Vagina (tissue), 2 donors: ENCODE data around the gene FKTN. TPM values are rescaled to one million over a fixed set of nuclear protein-coding genes. Genes with fewer than 3 reads are reported as not detected.

Source experiments
- DNase-seq, 2 donors: peaks; one replicate each; pipeline ENCODE4 v3.0.0-alpha.2; 2017; ENCODE audit errors: extremely low spot score in 2 of 2
- H3K27ac ChIP-seq: fragments of 200-600 bp; sonication (generic); one replicate; pipeline ENCODE4 v1.5.1; 2019
- H3K27me3 ChIP-seq: fragments of 200-600 bp; sonication (generic); one replicate; pipeline ENCODE4 v1.5.1; 2019
- H3K36me3 ChIP-seq, 2 donors: fragments of 200-600 bp; sonication (generic); one replicate each; pipeline ENCODE4 v1.5.1; 2017 to 2019
- H3K4me1 ChIP-seq: fragments of 200-600 bp; sonication (generic); one replicate; pipeline ENCODE4 v1.5.1; 2019
- H3K4me3 ChIP-seq, 2 donors: fragments of 200-600 bp; sonication (generic); 1 replicate in 1 of 2; 2 replicates in 1 of 2; pipeline ENCODE4 v1.5.1; 2016 to 2019
- H3K9me3 ChIP-seq: fragments of 200-600 bp; sonication (generic); one replicate; pipeline ENCODE4 v1.5.1; 2019
- CTCF ChIP-seq, 3 experiments: fragments of 450-650 bp in 2 of 3; fragments of 200-600 bp in 1 of 3; sonication (generic) in 1 of 3; IDR thresholded peaks; one replicate each; pipeline ENCODE4 v1.5.1; 2017 to 2019; ENCODE audit warnings: antibody characterized with exemption in 3 of 3, mild to moderate bottlenecking in 2 of 3, moderate library complexity in 2 of 3
- POLR2A ChIP-seq, 2 donors: fragments of 450-650 bp; IDR thresholded peaks; one replicate each; pipeline ENCODE4 v1.6.1; 2017; ENCODE audit warnings: antibody characterized with exemption in 2 of 2, mild to moderate bottlenecking in 2 of 2, moderate library complexity in 2 of 2
- POLR2AphosphoS5 ChIP-seq, 2 donors: sonication (generic); formaldehyde crosslinking; IDR thresholded peaks; one replicate each; pipeline ENCODE4 v1.9.0; 2017; ENCODE audit warnings: antibody characterized with exemption in 2 of 2, mild to moderate bottlenecking in 2 of 2, low read depth in 1 of 2; ENCODE audit not compliant: insufficient read depth in 1 of 2
- intact Hi-C: fragments of 100-400 bp; cut with DNase I; formaldehyde crosslinking; loops from one replicate; pipeline ENCODE4 v1.15.1; 2023
- total RNA-seq: library from RNA; depleted of rRNA; stranded (reverse); fragments of >200 nt; gene quantifications from one replicate; pipeline ENCODE4 v1.2.3, GENCODE V29; 2016

The FKTN gene
- total RNA-seq, 1 donor from 2014 or later: 5.9 TPM

- Histone ChIP-seq H3K36me3 (no peaks in the 10 kb centered on the region), H3K4me3 (no peak overlapping the region), H3K4me1 (no peaks in the 10 kb centered on the region), H3K27ac (no peak overlapping the region), H3K27me3 (no peaks in the 10 kb centered on the region), H3K9me3 (no peaks in the 10 kb centered on the region)
- no peak for TF ChIP-seq POLR2AphosphoS5 (IDR thresholded peaks at IDR 0.05; ENCODE audit: insufficient read depth in 1 of 2, low read depth in 1 of 2)
- TF ChIP-seq POLR2A (IDR thresholded peaks at IDR 0.05): no peak
- intact Hi-C loops: no loop called here
- DNase-seq: peak in 1 of 2 donors; percentile 22
Observed at GRCh38 chr9:105681724-105682123, 123.8 kb downstream of the FKTN start.

- intact Hi-C loops: no loop called here
- no peak for TF ChIP-seq POLR2A (IDR thresholded peaks at IDR 0.05)
- no peak for TF ChIP-seq POLR2AphosphoS5 (IDR thresholded peaks at IDR 0.05; ENCODE audit: insufficient read depth in 1 of 2, low read depth in 1 of 2)
- TF ChIP-seq CTCF (IDR thresholded peaks at IDR 0.05): no peak
- Histone ChIP-seq H3K9me3 (no peaks in the 10 kb centered on the region), H3K4me3 (no peak overlapping the region), H3K27me3 (no peaks in the 10 kb centered on the region), H3K4me1 (no peaks in the 10 kb centered on the region), H3K36me3 (no peaks in the 10 kb centered on the region), H3K27ac (no peak overlapping the region)
- DNase-seq: peak in 1 of 2 donors; percentile 3
Observed at GRCh38 chr9:105683688-105684275, 125.9 kb downstream of the FKTN start.

GRCh38 chr9:105686936-105687335 lies 129.0 kb downstream of the FKTN start:
- Histone ChIP-seq H3K9me3 (no peaks in the 10 kb centered on the region), H3K36me3 (no peaks in the 10 kb centered on the region), H3K4me1 (no peaks in the 10 kb centered on the region), H3K27me3 (no peaks in the 10 kb centered on the region), H3K4me3 (no peak overlapping the region), H3K27ac (no peak overlapping the region)
- DNase-seq: no peak
- intact Hi-C loops: no loop called here
- TF ChIP-seq CTCF (IDR thresholded peaks at IDR 0.05): no peak
- no peak for TF ChIP-seq POLR2A (IDR thresholded peaks at IDR 0.05)
- no peak for TF ChIP-seq POLR2AphosphoS5 (IDR thresholded peaks at IDR 0.05; ENCODE audit: insufficient read depth in 1 of 2, low read depth in 1 of 2)

Other genes starting within 250 kb of the FKTN start
- 4.2 TPM for gene FSD1L, start 110.1 kb upstream of the FKTN start, total RNA-seq
- gene TAL2, start 104.3 kb downstream of the FKTN start, total RNA-seq: not detected
- gene TMEM38B, start 136.4 kb downstream of the FKTN start, total RNA-seq: 30.4 TPM